Upper lobe of left lung (tissue), 4 donors: Measurements from ENCODE around the gene ZWILCH.

Experiments used
- POLR2A ChIP-seq, 4 donors: fragments of 450-650 bp; IDR thresholded peaks; one replicate each; pipeline ENCODE4 v1.5.1; 2016 to 2017; ENCODE audit warnings: antibody characterized with exemption in 4 of 4, mild to moderate bottlenecking in 2 of 4
- POLR2AphosphoS5 ChIP-seq, 2 donors: sonication (generic); formaldehyde crosslinking; IDR thresholded peaks; one replicate each; pipeline ENCODE4 v1.5.1; 2017; ENCODE audit warnings: antibody characterized with exemption in 2 of 2
- TF ChIP-seq, protein P1 (sequence below), 6 experiments: fragments of 450-650 bp in 4 of 6; fragments of 200-600 bp in 2 of 6; sonication (generic) in 2 of 6; IDR thresholded peaks; one replicate each; pipeline ENCODE4 v1.5.1; 2016 to 2019; ENCODE audit warnings: antibody characterized with exemption in 6 of 6

DNA sequence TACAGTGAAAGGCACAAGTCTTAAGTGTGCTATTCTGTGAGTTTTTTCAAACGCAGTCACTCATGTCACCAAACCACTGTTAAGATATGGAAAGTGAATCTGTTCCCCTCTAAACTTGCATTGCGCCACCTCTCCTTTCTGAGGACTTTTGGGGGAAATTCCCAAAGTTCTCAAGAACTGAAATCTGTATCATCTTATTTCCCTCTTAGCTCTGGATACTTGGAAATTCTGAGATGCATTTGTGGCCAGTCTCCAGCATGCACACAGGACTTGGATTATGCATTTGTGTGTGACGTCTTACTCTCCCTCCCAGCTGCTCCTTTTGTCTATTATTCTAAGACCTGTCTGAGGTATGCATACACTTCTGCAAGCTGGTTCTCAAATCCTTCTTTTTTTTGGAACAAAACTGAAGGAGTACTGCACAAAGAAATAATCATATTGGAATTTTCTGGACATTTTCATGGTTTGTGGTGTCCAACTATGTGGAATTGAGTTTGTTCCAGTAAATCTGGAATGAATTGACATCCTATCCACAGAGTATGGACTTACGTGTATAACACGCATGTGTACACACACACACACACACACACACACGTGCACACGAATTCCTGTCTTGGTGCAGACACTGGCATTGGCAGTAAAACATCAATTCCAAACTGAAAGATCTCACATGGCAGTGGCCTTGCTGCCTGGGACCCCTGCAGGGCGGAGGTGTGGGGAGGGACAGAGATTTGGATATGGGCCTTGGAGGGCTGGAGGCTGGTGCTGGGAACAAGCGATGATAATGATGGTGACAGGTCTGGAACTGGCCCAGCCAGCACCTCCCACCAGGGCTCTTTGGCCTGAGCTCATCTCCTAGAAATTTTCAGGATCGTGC lies 68.8 kb downstream of the ZWILCH start:
- TF ChIP-seq, protein P1, sequence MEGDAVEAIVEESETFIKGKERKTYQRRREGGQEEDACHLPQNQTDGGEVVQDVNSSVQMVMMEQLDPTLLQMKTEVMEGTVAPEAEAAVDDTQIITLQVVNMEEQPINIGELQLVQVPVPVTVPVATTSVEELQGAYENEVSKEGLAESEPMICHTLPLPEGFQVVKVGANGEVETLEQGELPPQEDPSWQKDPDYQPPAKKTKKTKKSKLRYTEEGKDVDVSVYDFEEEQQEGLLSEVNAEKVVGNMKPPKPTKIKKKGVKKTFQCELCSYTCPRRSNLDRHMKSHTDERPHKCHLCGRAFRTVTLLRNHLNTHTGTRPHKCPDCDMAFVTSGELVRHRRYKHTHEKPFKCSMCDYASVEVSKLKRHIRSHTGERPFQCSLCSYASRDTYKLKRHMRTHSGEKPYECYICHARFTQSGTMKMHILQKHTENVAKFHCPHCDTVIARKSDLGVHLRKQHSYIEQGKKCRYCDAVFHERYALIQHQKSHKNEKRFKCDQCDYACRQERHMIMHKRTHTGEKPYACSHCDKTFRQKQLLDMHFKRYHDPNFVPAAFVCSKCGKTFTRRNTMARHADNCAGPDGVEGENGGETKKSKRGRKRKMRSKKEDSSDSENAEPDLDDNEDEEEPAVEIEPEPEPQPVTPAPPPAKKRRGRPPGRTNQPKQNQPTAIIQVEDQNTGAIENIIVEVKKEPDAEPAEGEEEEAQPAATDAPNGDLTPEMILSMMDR (IDR thresholded peaks at IDR 0.05): no peak
- TF ChIP-seq POLR2A (IDR thresholded peaks at IDR 0.05) (no peak), POLR2AphosphoS5 (IDR thresholded peaks at IDR 0.05) (no peak)
